DOHH2 (cell line): Measurements from ENCODE around the gene PRSS22.

Source experiments
- EZH2phosphoT487 ChIP-seq: fragments of 200-600 bp; sonication (generic); IDR thresholded peaks from 2 replicates; pipeline ENCODE4 v1.6.1; 2017; ENCODE audit warnings: borderline replicate concordance, mild to moderate bottlenecking, antibody characterized with exemption, low read length, moderate library complexity, mixed read lengths
- TF ChIP-seq, protein P1 (sequence below): fragments of 200-600 bp; sonication (generic); IDR thresholded peaks from one replicate; pipeline ENCODE4 v1.5.1; 2014; ENCODE audit warnings: antibody characterized with exemption, mild to moderate bottlenecking, low read depth, low read length; ENCODE audit not compliant: poor library complexity, severe bottlenecking

DNA sequence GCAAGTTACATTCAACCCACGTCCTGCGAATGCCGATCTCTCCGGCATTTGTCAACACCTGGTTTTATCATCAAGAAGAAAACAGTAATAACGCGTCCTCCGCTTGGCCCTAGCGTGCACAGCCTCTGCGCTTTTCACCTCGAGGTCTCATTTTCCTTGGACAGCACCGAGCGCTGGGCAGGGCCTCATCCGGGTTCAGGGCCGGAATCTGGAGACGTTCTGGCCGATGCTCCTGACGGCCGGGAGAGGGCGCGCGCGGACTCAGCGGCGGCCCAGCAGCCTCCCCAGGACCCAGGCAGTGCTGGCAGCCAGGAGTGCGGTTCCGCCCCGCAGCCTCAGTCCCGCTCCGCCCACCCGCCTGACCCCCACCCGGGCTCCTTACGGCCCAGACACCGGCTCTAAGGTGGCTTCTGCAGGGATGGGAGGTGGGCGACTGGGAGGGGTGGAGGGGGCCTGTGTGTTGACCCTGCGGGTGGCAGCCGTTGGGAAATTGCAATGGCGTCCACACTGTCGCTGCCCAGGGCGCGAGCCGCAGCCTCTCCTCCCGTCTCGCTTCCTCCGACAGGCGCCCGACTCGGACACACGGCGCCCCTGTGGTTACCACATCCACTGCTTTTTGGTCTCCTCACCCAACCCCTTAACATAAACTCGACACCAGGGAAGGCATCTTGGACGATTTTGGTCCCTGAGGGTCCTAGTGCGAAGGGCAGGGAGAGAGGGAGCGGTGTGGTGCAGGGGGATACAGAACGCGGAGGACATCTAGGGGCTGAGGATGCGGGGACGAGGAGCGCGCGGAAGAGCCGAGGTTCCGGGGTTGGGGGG, 46.3 kb upstream of the PRSS22 start:
- TF ChIP-seq, protein P1, sequence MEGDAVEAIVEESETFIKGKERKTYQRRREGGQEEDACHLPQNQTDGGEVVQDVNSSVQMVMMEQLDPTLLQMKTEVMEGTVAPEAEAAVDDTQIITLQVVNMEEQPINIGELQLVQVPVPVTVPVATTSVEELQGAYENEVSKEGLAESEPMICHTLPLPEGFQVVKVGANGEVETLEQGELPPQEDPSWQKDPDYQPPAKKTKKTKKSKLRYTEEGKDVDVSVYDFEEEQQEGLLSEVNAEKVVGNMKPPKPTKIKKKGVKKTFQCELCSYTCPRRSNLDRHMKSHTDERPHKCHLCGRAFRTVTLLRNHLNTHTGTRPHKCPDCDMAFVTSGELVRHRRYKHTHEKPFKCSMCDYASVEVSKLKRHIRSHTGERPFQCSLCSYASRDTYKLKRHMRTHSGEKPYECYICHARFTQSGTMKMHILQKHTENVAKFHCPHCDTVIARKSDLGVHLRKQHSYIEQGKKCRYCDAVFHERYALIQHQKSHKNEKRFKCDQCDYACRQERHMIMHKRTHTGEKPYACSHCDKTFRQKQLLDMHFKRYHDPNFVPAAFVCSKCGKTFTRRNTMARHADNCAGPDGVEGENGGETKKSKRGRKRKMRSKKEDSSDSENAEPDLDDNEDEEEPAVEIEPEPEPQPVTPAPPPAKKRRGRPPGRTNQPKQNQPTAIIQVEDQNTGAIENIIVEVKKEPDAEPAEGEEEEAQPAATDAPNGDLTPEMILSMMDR, result peak; percentile 83
- no peak for TF ChIP-seq EZH2phosphoT487
